Measurements from ENCODE around the gene WRNIP1. TPM values are rescaled to one million over a fixed set of nuclear protein-coding genes. Genes with fewer than 3 reads are reported as not detected.
A peak's percentile ranks its signal among the peaks of the same experiment; 100 is the strongest.

Gene WRNIP1
- total RNA-seq, 4 donors from 2014 or later, result 70.6 to 99.9 (median 84.1) TPM

GRCh38 chr6:2790588-2791449 lies 25.6 kb downstream of the WRNIP1 start:
- TF ChIP-seq, protein P1, sequence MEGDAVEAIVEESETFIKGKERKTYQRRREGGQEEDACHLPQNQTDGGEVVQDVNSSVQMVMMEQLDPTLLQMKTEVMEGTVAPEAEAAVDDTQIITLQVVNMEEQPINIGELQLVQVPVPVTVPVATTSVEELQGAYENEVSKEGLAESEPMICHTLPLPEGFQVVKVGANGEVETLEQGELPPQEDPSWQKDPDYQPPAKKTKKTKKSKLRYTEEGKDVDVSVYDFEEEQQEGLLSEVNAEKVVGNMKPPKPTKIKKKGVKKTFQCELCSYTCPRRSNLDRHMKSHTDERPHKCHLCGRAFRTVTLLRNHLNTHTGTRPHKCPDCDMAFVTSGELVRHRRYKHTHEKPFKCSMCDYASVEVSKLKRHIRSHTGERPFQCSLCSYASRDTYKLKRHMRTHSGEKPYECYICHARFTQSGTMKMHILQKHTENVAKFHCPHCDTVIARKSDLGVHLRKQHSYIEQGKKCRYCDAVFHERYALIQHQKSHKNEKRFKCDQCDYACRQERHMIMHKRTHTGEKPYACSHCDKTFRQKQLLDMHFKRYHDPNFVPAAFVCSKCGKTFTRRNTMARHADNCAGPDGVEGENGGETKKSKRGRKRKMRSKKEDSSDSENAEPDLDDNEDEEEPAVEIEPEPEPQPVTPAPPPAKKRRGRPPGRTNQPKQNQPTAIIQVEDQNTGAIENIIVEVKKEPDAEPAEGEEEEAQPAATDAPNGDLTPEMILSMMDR (IDR thresholded peaks at IDR 0.05), result peak; percentile 30 to 93 (median 72)
- no peak for TF ChIP-seq POLR2A (IDR thresholded peaks at IDR 0.05)
- Histone ChIP-seq H3K36me3 (no peaks in the 10 kb centered on the region), H3K4me1 (peaks cover 8 to 15% of the 10 kb centered on the region in 2 donors), H3K27ac (peak overlapping the region in 2 of 3 donors; percentile 27 to 66), H3K4me3 (replicated peaks in 1 of 3) (no peak overlapping the region), H3K27me3 (no peaks in the 10 kb centered on the region), H3K9me3 (no peaks in the 10 kb centered on the region)
- peak; percentile 68 to 74 for DNase-seq
- WGBS, 2 donors, result 62 to 68% methylated on average over 11 of the region's 11 CpGs
- intact Hi-C loops (cut with DNase I), result loop anchor here (5.0 kb wide), 1 partner anchor 141 kb away; no protein-coding TSS in a partner anchor

- Histone ChIP-seq H3K4me1 (peaks cover 8 to 15% of the 10 kb centered on the region in 2 donors), H3K4me3 (replicated peaks in 1 of 3) (no peak overlapping the region), H3K27ac (peak overlapping the region in 1 of 3 donors; percentile 36), H3K36me3 (no peaks in the 10 kb centered on the region), H3K27me3 (no peaks in the 10 kb centered on the region), H3K9me3 (no peaks in the 10 kb centered on the region)
- intact Hi-C loops (cut with DNase I), result loop anchor here (5.0 kb wide), 1 partner anchor 141 kb away; no protein-coding TSS in a partner anchor
- TF ChIP-seq POLR2A (IDR thresholded peaks at IDR 0.05), result no peak
- TF ChIP-seq, protein P1 (IDR thresholded peaks at IDR 0.05), result no peak
- DNase-seq, result no peak
- WGBS, 2 donors, result 70 to 71% methylated on average over 4 of the region's 4 CpGs
Measured at GRCh38 chr6:2791450-2791974, 26.3 kb downstream of the WRNIP1 start.

- Histone ChIP-seq H3K4me1 (peaks cover 8 to 22% of the 10 kb centered on the region in 2 donors), H3K27ac (peak overlapping the region in 1 of 3 donors; percentile 36)
- intact Hi-C loops (cut with DNase I), result loop anchor here (5.0 kb wide), 1 partner anchor 140 kb away; no protein-coding TSS in a partner anchor
Measured at GRCh38 chr6:2792330-2793110, 27.3 kb downstream of the WRNIP1 start.

DNA sequence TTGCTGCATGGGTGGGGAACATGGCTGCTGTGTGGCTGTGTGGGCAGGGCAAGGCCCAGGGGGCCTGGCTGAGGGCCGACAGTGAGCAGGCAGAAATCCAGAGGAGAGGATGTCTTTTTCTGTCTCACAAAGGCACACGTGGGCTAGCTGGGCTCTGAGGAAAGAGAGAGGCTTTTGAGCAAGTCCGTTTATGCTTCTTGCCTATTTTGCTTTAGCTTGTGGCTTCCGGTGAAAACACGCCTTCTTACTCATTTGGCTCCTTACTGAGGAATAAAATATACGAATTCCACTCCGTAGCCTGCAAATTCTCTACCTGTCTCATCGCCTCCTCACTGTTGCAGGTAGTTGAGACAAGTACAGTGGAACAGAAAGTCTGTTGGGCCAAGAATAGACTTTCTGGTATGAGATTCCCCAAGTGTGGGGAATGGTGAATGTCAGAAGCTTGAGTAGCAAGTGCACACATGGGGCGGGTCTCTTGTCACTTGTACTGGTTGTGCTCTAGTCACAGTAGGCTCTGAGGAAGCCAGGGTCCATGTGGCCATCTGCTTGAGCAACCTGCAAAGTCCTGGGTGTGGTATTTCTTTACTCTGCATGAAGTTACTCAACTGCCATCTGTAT lies 28.4 kb downstream of the WRNIP1 start:
- intact Hi-C loops (cut with DNase I), result loop anchor here (5.0 kb wide), 1 partner anchor 139 kb away; no protein-coding TSS in a partner anchor
- no peaks in the 10 kb centered on the region for H3K36me3 ChIP-seq
- H3K4me1 ChIP-seq, result peaks cover 8 to 22% of the 10 kb centered on the region in 2 donors
- DNase-seq, result no peak
- no peak overlapping the region for H3K4me3 ChIP-seq (replicated peaks in 1 of 3)
- no peaks in the 10 kb centered on the region for H3K9me3 ChIP-seq
- no peaks in the 10 kb centered on the region for H3K27me3 ChIP-seq
- TF ChIP-seq POLR2A (IDR thresholded peaks at IDR 0.05), result no peak
- TF ChIP-seq, protein P1 (IDR thresholded peaks at IDR 0.05), result no peak
- WGBS, 2 donors, result 68 to 81% methylated on average over 9 of the region's 9 CpGs
- no peak overlapping the region for H3K27ac ChIP-seq

More at GRCh38 chr6:2792330-2793110, 27.3 kb downstream of the WRNIP1 start:
- Histone ChIP-seq H3K27me3 (no peaks in the 10 kb centered on the region), H3K4me3 (replicated peaks in 1 of 3) (no peak overlapping the region), H3K9me3 (no peaks in the 10 kb centered on the region), H3K36me3 (no peaks in the 10 kb centered on the region)
- TF ChIP-seq, protein P1 (IDR thresholded peaks at IDR 0.05), result no peak
- 97% methylated on average over 17 of the region's 17 CpGs for WGBS, 2 donors
- DNase-seq, result no peak

Measured in thyroid gland (tissue), 4 donors.